Measurements from ENCODE around the gene FSTL4. TPM values are rescaled to one million over a fixed set of nuclear protein-coding genes. Genes with fewer than 3 reads are reported as not detected.

FSTL4 gene
- total and polyA plus RNA-seq, 2 of the 13 experiments (the other 11 are each of a cell fraction or from before 2014, with no cell fraction given) = 2.1 to 3.0 TPM

GRCh38 chr5:133423618-133424282 lies 188.6 kb downstream of the FSTL4 start (continued):
- TF ChIP-seq SKI (IDR thresholded peaks at IDR 0.05; ENCODE audit: partially characterized antibody) (no peak), ESRRA (CRISPR knock-in tag; IDR thresholded peaks at IDR 0.05; ENCODE audit: low read depth) (0 out of 2 replicates have a peak, but pooled peaks have one; percentile 54), CBX1 (IDR thresholded peaks at IDR 0.05; ENCODE audit: low read depth) (no peak), SP5 (CRISPR knock-in tag; IDR thresholded peaks at IDR 0.05; ENCODE audit: borderline replicate concordance, low read depth) (no peak), FOSL1 (CRISPR knock-in tag; IDR thresholded peaks at IDR 0.05; ENCODE audit: borderline replicate concordance) (no peak), ZNF788 (CRISPR knock-in tag; IDR thresholded peaks at IDR 0.05; ENCODE audit: borderline replicate concordance) (peak; percentile 47; the same call in 1 of the 2 replicates), THAP9 (CRISPR knock-in tag; IDR thresholded peaks at IDR 0.05; ENCODE audit: borderline replicate concordance) (no peak), HNF4G (IDR thresholded peaks at IDR 0.05; ENCODE audit: borderline replicate concordance, low read depth, low read length) (peak; percentile 94), HNF4G (CRISPR knock-in tag; IDR thresholded peaks at IDR 0.05; ENCODE audit: borderline replicate concordance, low read depth) (peak; percentile 76; the same call in 1 of the 2 replicates), SRSF4 (IDR thresholded peaks at IDR 0.05; ENCODE audit: low read depth, low read length, poor library complexity, severe bottlenecking) (no peak), POGK (CRISPR knock-in tag; conservative IDR thresholded peaks at IDR 0.05) (peak; percentile 85; the same call in 1 of the 2 replicates), NPAS2 (CRISPR knock-in tag; IDR thresholded peaks at IDR 0.05; ENCODE audit: borderline replicate concordance) (no peak), KDM5B (CRISPR knock-in tag; IDR thresholded peaks at IDR 0.05; ENCODE audit: borderline replicate concordance) (peak; percentile 46; the same call in 1 of the 2 replicates), KAT7 (CRISPR knock-in tag; IDR thresholded peaks at IDR 0.05; ENCODE audit: borderline replicate concordance) (no peak), ZNF746 (CRISPR knock-in tag; IDR thresholded peaks at IDR 0.05) (peak; percentile 58; the same call in 1 of the 2 replicates)
- TF ChIP-seq, protein P1, sequence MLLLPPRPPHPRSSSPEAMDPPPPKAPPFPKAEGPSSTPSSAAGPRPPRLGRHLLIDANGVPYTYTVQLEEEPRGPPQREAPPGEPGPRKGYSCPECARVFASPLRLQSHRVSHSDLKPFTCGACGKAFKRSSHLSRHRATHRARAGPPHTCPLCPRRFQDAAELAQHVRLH (CRISPR knock-in tag; IDR thresholded peaks at IDR 0.05; ENCODE audit: borderline replicate concordance, low read depth) = no peak
- TF ChIP-seq, protein P2, sequence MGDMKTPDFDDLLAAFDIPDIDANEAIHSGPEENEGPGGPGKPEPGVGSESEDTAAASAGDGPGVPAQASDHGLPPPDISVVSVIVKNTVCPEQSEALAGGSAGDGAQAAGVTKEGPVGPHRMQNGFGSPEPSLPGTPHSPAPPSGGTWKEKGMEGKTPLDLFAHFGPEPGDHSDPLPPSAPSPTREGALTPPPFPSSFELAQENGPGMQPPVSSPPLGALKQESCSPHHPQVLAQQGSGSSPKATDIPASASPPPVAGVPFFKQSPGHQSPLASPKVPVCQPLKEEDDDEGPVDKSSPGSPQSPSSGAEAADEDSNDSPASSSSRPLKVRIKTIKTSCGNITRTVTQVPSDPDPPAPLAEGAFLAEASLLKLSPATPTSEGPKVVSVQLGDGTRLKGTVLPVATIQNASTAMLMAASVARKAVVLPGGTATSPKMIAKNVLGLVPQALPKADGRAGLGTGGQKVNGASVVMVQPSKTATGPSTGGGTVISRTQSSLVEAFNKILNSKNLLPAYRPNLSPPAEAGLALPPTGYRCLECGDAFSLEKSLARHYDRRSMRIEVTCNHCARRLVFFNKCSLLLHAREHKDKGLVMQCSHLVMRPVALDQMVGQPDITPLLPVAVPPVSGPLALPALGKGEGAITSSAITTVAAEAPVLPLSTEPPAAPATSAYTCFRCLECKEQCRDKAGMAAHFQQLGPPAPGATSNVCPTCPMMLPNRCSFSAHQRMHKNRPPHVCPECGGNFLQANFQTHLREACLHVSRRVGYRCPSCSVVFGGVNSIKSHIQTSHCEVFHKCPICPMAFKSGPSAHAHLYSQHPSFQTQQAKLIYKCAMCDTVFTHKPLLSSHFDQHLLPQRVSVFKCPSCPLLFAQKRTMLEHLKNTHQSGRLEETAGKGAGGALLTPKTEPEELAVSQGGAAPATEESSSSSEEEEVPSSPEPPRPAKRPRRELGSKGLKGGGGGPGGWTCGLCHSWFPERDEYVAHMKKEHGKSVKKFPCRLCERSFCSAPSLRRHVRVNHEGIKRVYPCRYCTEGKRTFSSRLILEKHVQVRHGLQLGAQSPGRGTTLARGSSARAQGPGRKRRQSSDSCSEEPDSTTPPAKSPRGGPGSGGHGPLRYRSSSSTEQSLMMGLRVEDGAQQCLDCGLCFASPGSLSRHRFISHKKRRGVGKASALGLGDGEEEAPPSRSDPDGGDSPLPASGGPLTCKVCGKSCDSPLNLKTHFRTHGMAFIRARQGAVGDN (CRISPR knock-in tag; IDR thresholded peaks at IDR 0.05) = peak; percentile 56
- TF ChIP-seq, protein P3, sequence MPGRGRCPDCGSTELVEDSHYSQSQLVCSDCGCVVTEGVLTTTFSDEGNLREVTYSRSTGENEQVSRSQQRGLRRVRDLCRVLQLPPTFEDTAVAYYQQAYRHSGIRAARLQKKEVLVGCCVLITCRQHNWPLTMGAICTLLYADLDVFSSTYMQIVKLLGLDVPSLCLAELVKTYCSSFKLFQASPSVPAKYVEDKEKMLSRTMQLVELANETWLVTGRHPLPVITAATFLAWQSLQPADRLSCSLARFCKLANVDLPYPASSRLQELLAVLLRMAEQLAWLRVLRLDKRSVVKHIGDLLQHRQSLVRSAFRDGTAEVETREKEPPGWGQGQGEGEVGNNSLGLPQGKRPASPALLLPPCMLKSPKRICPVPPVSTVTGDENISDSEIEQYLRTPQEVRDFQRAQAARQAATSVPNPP (CRISPR knock-in tag; IDR thresholded peaks at IDR 0.05) = no peak

Measured in HepG2 (cell line).